KMS-11 (cell line): Measurements from ENCODE around the gene STH.

Experiments used
- H2AFZ ChIP-seq: fragments of 200-600 bp; sonication (generic); 2 replicates; pipeline ENCODE4 v1.6.1; 2016; ENCODE audit warnings: antibody characterized with exemption, mixed run types, low read depth
- H3K27ac ChIP-seq: fragments of 200-600 bp; sonication (generic); 2 replicates; pipeline ENCODE4 v1.6.1; 2016; ENCODE audit warnings: mild to moderate bottlenecking, mixed run types
- H3K27me3 ChIP-seq: fragments of 200-600 bp; sonication (generic); 2 replicates; pipeline ENCODE4 v1.6.1; 2017; ENCODE audit warnings: mild to moderate bottlenecking, low read depth, mixed run types, moderate library complexity; ENCODE audit not compliant: insufficient read depth
- H3K36me3 ChIP-seq: fragments of 200-600 bp; sonication (generic); 2 replicates; pipeline ENCODE4 v1.6.1; 2017; ENCODE audit warnings: mild to moderate bottlenecking, mixed run types; ENCODE audit not compliant: insufficient read depth
- H3K4me1 ChIP-seq: fragments of 200-600 bp; sonication (generic); 2 replicates; pipeline ENCODE4 v1.6.1; 2016; ENCODE audit warnings: mild to moderate bottlenecking, low read depth, mixed run types; ENCODE audit not compliant: poor library complexity, severe bottlenecking
- H3K4me2 ChIP-seq: fragments of 200-600 bp; sonication (generic); 2 replicates; pipeline ENCODE4 v1.7.0; 2016; ENCODE audit warnings: mild to moderate bottlenecking, mixed run types
- H3K4me3 ChIP-seq: fragments of 200-600 bp; sonication (generic); IDR thresholded peaks from 2 replicates; pipeline ENCODE4 v1.6.1; 2017; ENCODE audit warnings: low read depth, low read length, mixed read lengths; ENCODE audit not compliant: insufficient read depth
- H3K79me2 ChIP-seq: fragments of 200-600 bp; sonication (generic); 2 replicates; pipeline ENCODE4 v1.6.1; 2016; ENCODE audit warnings: low read depth, mixed run types; ENCODE audit not compliant: insufficient read depth
- H3K9ac ChIP-seq: fragments of 200-600 bp; sonication (generic); 2 replicates; pipeline ENCODE4 v1.6.1; 2016; ENCODE audit warnings: mild to moderate bottlenecking, mixed run types
- H4K20me1 ChIP-seq: fragments of 200-600 bp; sonication (generic); 2 replicates; pipeline ENCODE4 v1.6.1; 2016; ENCODE audit warnings: mild to moderate bottlenecking, mixed run types; ENCODE audit not compliant: insufficient read depth
- TF ChIP-seq, protein P1 (sequence below): fragments of 200-600 bp; sonication (generic); conservative IDR thresholded peaks from 2 replicates; pipeline ENCODE4 v1.6.1; 2017; ENCODE audit warnings: low read depth, mild to moderate bottlenecking, antibody characterized with exemption, low read length, moderate library complexity, mixed read lengths

Gene STH

DNA sequence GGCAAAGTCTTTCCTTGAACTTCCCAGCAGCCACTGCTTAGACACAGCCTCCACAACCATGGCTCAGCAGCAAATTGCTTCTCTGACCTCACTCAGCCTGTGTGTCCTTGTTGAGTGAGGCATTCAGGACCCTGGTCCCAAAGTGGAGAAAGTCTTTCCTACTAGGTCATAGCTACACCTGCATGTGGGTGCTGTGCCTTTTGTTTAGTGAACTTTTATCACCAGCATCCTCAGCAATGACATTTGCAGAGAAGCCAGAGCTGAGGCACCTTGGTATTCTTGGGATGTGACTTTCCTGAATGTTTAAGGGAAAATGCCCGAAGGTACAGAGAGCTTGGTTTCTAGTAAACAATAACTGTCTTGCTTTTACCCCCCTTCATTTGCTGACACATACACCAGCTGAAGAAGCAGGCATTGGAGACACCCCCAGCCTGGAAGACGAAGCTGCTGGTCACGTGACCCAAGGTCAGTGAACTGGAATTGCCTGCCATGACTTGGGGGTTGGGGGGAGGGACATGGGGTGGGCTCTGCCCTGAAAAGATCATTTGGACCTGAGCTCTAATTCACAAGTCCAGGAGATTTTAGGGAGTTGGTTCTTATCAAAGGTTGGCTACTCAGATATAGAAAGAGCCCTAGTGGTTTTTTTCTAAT lies 20.9 kb upstream of the STH start:
- H4K20me1 ChIP-seq: no peaks in the 10 kb centered on the region
- no peak overlapping the region for H3K4me3 ChIP-seq
- no peak overlapping the region for H2AFZ ChIP-seq
- H3K27ac ChIP-seq: no peak overlapping the region
- H3K36me3 ChIP-seq: no peaks in the 10 kb centered on the region
- H3K27me3 ChIP-seq: no peaks in the 10 kb centered on the region
- no peaks in the 10 kb centered on the region for H3K79me2 ChIP-seq
- H3K9ac ChIP-seq: no peak overlapping the region
- TF ChIP-seq, protein P1, sequence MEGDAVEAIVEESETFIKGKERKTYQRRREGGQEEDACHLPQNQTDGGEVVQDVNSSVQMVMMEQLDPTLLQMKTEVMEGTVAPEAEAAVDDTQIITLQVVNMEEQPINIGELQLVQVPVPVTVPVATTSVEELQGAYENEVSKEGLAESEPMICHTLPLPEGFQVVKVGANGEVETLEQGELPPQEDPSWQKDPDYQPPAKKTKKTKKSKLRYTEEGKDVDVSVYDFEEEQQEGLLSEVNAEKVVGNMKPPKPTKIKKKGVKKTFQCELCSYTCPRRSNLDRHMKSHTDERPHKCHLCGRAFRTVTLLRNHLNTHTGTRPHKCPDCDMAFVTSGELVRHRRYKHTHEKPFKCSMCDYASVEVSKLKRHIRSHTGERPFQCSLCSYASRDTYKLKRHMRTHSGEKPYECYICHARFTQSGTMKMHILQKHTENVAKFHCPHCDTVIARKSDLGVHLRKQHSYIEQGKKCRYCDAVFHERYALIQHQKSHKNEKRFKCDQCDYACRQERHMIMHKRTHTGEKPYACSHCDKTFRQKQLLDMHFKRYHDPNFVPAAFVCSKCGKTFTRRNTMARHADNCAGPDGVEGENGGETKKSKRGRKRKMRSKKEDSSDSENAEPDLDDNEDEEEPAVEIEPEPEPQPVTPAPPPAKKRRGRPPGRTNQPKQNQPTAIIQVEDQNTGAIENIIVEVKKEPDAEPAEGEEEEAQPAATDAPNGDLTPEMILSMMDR: no peak
- H3K4me2 ChIP-seq: no peak overlapping the region
- H3K4me1 ChIP-seq: no peaks in the 10 kb centered on the region

GRCh38 chr17:45979137-45979536 lies 19.9 kb upstream of the STH start:
- Histone ChIP-seq H3K79me2 (no peaks in the 10 kb centered on the region), H2AFZ (no peak overlapping the region), H3K4me3 (no peak overlapping the region), H3K4me2 (no peak overlapping the region), H4K20me1 (no peaks in the 10 kb centered on the region), H3K4me1 (no peaks in the 10 kb centered on the region), H3K27me3 (no peaks in the 10 kb centered on the region), H3K27ac (no peak overlapping the region), H3K36me3 (no peaks in the 10 kb centered on the region), H3K9ac (no peak overlapping the region)
- TF ChIP-seq, protein P1: no peak

GRCh38 chr17:45980855-45981254 lies 18.2 kb upstream of the STH start:
- Histone ChIP-seq H3K4me1 (no peaks in the 10 kb centered on the region), H3K4me2 (no peak overlapping the region), H2AFZ (no peak overlapping the region), H3K27ac (no peak overlapping the region), H3K4me3 (no peak overlapping the region), H3K79me2 (no peaks in the 10 kb centered on the region), H3K27me3 (no peaks in the 10 kb centered on the region), H4K20me1 (no peaks in the 10 kb centered on the region), H3K36me3 (no peaks in the 10 kb centered on the region), H3K9ac (no peak overlapping the region)
- TF ChIP-seq, protein P1: no peak

- Histone ChIP-seq H3K4me1 (no peaks in the 10 kb centered on the region), H3K79me2 (no peaks in the 10 kb centered on the region), H4K20me1 (no peaks in the 10 kb centered on the region), H3K27me3 (no peaks in the 10 kb centered on the region), H3K9ac (no peak overlapping the region), H2AFZ (no peak overlapping the region), H3K27ac (no peak overlapping the region), H3K36me3 (no peaks in the 10 kb centered on the region), H3K4me3 (no peak overlapping the region), H3K4me2 (no peak overlapping the region)
- TF ChIP-seq, protein P1: no peak
These were observed 17.7 kb upstream of the STH start for GRCh38 chr17:45981306-45981705.
